RWPE1 (cell line): ENCODE results near the gene MGST3.
"Not testable (repeated sequence)": the region's sequence is repeated elsewhere in the genome, so short reads cannot be mapped to it uniquely, and the experiment has no call there.

Source experiments
- CTCF ChIA-PET: fragments of 350-600 bp; sonication (Branson Sonifier 250); formaldehyde crosslinking; extraction: SDS; loops from one replicate; lab custom pipeline; 2021; lab: Yijun Ruan, JAX
- POLR2A ChIA-PET: fragments of 400-600 bp; formaldehyde crosslinking; extraction: SDS; loops from one replicate; lab custom pipeline; 2020; ENCODE audit warnings: antibody characterized with exemption; ENCODE audit not compliant: low non-redundant PET; lab: Yijun Ruan, JAX
- DNase-seq: peaks from one replicate; pipeline ENCODE4 v3.0.0; 2012; ENCODE audit warnings: low spot score
- H3K27ac ChIP-seq: fragments of 450-650 bp; 2 replicates; pipeline ENCODE4 v1.5.1; 2017
- TF ChIP-seq, protein P1 (sequence below): fragments of 450-650 bp; conservative IDR thresholded peaks from 2 replicates; pipeline ENCODE4 v1.5.1; 2017; ENCODE audit warnings: low read depth, mild to moderate bottlenecking

MGST3 gene

DNA sequence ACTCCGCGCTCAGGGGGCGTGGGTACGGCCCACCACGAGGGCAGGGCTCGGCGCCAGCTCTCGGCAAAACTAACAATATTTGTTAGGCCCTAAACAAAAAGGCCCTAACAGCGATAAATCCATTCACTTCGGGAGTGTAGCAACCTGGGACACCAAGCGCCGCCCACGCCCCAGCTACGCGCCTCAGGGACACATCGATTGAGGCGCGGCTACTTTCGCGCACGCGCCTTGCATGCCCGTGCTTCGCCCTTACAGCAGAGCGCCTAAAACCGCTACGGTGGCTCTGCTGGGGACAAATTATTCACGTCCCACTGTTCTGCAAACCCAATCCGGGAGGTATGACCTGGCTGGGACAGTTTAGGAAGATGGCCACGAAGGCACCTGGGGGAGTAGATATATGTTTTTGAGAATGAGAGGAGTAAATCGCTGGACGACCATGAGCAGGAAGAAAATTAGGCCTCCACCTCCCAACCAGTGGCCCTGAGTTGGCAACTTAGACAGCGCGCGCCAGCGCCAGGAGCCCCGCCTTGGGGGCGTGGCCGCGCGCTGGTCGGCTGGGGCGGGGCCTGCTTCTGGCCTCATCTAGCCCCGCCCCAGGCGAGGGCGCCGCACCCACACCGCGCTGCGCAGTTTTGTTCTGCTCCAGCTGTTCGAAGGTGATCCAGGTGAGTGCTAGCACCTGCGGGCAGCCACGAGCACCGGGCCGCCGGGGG, at the start of gene MGST3:
MGST3 (plus strand) TSS at position 606 of the 713 bp plus-strand sequence. CDS start 18,614 bp downstream, outside the sequence.
- TF ChIP-seq, protein P1, sequence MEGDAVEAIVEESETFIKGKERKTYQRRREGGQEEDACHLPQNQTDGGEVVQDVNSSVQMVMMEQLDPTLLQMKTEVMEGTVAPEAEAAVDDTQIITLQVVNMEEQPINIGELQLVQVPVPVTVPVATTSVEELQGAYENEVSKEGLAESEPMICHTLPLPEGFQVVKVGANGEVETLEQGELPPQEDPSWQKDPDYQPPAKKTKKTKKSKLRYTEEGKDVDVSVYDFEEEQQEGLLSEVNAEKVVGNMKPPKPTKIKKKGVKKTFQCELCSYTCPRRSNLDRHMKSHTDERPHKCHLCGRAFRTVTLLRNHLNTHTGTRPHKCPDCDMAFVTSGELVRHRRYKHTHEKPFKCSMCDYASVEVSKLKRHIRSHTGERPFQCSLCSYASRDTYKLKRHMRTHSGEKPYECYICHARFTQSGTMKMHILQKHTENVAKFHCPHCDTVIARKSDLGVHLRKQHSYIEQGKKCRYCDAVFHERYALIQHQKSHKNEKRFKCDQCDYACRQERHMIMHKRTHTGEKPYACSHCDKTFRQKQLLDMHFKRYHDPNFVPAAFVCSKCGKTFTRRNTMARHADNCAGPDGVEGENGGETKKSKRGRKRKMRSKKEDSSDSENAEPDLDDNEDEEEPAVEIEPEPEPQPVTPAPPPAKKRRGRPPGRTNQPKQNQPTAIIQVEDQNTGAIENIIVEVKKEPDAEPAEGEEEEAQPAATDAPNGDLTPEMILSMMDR = no peak
- ChIA-PET POLR2A (no interaction called here), CTCF (interaction anchor here (0.6 kb wide), 1 partner anchor 35 kb away, joined by 3 read pairs; no protein-coding TSS in a partner anchor)
- H3K27ac ChIP-seq = peak within 1 kb of the TSS; percentile 92
- DNase-seq = peak; percentile 89

DNA sequence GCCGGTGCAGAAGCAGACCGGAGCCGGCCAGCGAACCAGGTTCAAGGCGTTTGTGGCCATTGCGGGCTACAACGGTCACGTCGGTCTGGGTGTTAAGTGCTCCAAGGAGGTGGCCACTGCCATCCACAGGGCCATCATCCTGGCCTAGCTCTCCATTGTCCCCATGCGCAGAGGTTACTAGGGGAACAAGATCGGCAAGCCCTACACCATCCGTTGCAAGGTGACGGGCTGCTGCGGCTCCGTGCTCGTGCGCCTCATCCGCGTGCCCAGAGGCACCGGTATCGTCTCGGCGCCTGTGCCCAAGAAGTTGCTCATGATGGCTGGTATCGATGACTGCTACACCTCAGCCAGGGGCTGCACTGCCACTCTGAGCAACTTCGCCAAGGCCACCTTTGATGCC, 49.1 kb upstream of the MGST3 start:
- DNase-seq = no peak
- H3K27ac ChIP-seq = no peak overlapping the region
- CTCF ChIA-PET = no interaction called here
- TF ChIP-seq, protein P1 = no peak
- POLR2A ChIA-PET = no interaction called here

DNA sequence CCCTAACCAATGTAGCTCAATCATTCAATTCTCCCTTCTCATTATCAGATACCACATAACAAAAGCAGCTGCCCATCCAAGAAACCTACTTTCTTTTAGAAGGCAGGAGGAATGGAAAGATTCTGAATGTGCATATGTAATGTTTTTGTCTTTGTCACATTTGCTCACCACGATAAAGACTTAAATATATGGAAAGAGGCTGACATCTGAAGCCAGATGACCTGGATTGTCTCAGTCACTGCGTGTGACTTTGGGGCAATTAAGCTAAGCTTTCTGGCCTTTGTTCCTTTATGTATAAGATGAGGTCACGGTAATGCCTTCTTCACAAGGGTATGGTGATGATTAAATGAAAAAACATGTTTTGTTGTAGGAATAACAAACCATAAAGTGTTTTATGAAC, 44.6 kb upstream of the MGST3 start:
- POLR2A ChIA-PET = no interaction called here
- DNase-seq = no peak
- H3K27ac ChIP-seq = no peak overlapping the region
- CTCF ChIA-PET = no interaction called here
- TF ChIP-seq, protein P1 = no peak

DNA sequence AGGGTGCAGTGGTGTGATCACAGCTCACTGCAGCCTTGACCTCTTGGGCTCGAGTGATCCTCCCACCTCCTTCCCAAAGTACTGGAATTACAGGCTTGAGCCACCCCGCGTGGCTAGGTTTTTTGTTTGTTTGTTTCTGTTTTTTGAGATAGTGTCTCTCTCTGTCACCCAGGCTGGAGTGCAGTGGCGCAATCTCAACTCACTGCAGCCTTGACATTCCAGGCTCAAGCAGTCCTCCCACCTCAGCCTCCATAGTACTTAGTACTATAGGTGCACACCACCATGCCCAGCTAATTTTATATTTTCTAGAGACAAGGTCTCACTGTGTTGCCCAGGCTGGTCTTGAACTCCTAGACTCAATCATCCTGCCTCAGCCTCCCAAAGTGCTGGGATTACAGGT, 39.6 kb upstream of the MGST3 start:
- H3K27ac ChIP-seq, POLR2A ChIA-PET, DNase-seq: not testable (repeated sequence)
- CTCF ChIA-PET = interaction anchor here (0.7 to 3.6 kb wide), 5 partner anchors 10 to 1177 kb away, joined by 4 to 33 read pairs (median 7); no protein-coding TSS in a partner anchor

DNA sequence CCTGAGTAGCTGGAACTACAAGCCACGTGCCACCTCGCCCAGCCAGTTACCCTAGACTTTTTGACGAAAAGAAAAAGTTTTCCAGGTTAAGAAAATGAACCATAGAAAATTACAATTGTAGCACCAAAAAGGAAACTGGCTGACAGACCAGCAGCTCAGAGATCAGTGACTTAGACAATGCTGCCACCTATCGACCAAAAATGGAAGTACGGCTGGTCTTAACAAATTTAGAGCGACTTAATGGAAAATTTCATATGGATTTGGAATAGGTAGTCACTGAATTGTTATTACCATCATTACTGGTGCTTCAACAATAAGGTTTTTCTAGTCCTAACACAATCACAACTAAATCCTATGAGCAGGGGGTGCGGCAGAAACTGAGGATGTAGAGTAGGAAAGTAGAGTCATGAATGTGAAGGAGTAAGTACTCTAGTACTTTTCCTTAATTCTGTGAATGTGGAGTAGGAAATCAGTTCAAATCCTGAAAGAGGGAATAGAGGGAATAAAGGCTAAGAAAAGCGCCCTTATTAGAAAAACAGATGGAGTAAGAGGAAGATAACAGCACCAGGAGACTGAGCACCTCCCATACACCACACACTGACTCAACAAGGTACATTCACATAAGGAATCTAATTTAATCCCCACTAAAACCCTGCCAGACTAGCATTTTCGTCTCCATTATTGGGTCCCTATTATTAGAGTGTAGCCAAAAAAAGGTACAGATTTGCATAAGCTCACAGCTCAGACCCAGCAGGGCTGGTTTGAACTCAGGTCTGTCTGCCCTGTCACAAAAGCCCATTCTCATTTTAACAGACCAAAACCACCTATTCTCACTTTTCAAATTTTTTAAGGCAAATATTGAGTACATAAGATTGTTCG, 37.9 kb upstream of the MGST3 start:
- peak; percentile 50 for DNase-seq
- TF ChIP-seq, protein P1 = peak; percentile 88
- ChIA-PET POLR2A (no interaction called here), CTCF (interaction anchor here (0.6 to 3.6 kb wide), 14 partner anchors 8 to 597 kb away, joined by 3 to 33 read pairs (median 5); no protein-coding TSS in a partner anchor)
- H3K27ac ChIP-seq = no peak overlapping the region

DNA sequence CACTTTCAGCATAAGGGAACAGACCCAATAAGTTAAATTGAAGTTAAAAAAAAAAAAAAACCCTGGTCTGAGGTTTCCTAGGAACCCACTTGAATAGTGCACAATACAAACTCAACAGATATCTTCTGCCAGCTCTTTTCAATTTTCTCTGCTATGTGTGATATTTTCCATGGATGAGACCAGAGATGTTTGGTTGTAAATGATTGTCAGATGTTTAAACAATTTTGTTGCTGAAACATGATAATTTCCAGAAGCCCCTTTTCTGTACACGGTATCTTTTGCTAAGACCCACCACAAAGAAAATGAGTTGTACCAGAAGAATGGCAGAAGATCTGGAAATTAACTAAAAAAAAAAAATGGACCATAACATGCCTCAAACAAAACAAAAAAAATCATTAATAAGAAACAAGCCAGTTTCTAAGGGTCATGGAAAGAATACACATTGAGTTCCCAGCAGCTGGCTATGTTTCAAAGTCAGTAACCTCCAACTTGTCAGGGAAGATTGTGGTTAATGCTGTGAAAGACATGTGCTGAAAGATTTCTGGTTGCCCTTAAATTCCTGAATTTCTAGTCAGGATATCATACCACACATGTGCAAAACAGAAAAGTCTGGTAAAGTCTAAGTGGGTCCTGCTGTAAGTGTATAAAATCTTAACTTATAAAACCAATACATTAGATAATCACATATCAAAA, 35.6 kb upstream of the MGST3 start:
- CTCF ChIA-PET = interaction anchor here (1.0 kb wide), 1 partner anchor 202 kb away, joined by 3 read pairs; no protein-coding TSS in a partner anchor
- H3K27ac ChIP-seq = no peak overlapping the region
- DNase-seq = no peak
- TF ChIP-seq, protein P1 = no peak
- POLR2A ChIA-PET = no interaction called here
